PC-9 (cell line): ENCODE data around the gene TELO2.

Experiments
- EZH2 ChIP-seq: fragments of 200-600 bp; sonication (generic); IDR thresholded peaks from 2 replicates; pipeline ENCODE4 v1.8.0; 2017; ENCODE audit warnings: antibody characterized with exemption, low read depth
- TF ChIP-seq, protein P1 (sequence below): fragments of 200-600 bp; sonication (generic); conservative IDR thresholded peaks from 2 replicates; pipeline ENCODE4 v1.6.1; 2017; ENCODE audit warnings: mixed run types, antibody characterized with exemption, mild to moderate bottlenecking, moderate library complexity

DNA sequence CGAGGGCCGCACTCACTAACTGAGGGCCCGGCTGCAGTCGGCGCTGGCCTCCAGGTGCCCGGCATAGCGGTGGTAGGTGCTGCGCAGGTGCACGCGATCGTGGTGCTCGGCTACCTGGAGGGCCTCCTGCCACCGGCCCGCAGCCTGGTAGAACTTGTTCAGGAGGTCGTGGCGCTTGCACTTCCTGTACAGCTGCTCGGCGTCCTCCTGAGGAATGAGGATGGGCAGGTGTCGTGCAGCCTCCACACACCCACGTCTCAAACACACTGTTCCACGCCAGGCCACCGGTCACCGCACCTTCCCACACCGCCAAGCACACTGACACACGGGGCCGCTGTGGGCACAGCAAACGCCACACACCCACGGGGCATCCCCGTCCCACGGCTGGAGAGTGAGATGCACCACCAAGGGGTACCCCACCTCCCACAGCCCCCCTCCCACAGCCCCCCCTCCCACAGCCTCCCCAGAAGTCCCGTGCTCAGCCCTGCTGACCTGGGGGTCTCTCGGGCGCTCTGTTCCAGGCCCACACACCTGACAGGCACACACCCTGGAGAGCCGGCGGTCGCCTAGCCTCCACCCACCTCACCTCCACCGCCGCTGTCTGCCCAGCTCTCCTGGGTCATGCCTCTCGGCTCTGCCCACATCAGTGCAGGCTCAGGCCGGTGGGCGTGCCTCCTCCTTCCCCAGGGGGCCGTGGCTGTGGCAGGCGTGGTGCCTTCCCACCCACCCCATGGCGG, 32.9 kb downstream of the TELO2 start:
- TF ChIP-seq, protein P1, sequence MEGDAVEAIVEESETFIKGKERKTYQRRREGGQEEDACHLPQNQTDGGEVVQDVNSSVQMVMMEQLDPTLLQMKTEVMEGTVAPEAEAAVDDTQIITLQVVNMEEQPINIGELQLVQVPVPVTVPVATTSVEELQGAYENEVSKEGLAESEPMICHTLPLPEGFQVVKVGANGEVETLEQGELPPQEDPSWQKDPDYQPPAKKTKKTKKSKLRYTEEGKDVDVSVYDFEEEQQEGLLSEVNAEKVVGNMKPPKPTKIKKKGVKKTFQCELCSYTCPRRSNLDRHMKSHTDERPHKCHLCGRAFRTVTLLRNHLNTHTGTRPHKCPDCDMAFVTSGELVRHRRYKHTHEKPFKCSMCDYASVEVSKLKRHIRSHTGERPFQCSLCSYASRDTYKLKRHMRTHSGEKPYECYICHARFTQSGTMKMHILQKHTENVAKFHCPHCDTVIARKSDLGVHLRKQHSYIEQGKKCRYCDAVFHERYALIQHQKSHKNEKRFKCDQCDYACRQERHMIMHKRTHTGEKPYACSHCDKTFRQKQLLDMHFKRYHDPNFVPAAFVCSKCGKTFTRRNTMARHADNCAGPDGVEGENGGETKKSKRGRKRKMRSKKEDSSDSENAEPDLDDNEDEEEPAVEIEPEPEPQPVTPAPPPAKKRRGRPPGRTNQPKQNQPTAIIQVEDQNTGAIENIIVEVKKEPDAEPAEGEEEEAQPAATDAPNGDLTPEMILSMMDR, result no peak
- TF ChIP-seq EZH2, result no peak
